DMS114 treated with DMSO at 0.1 percent for 48 hours (cell line): ENCODE results near the gene ABR.

Experiments used
- DNase-seq: peaks from one replicate; lab custom pipeline; 2025; ENCODE audit not compliant: unreplicated experiment; lab: John Stamatoyannopoulos, UW

Gene ABR

DNA sequence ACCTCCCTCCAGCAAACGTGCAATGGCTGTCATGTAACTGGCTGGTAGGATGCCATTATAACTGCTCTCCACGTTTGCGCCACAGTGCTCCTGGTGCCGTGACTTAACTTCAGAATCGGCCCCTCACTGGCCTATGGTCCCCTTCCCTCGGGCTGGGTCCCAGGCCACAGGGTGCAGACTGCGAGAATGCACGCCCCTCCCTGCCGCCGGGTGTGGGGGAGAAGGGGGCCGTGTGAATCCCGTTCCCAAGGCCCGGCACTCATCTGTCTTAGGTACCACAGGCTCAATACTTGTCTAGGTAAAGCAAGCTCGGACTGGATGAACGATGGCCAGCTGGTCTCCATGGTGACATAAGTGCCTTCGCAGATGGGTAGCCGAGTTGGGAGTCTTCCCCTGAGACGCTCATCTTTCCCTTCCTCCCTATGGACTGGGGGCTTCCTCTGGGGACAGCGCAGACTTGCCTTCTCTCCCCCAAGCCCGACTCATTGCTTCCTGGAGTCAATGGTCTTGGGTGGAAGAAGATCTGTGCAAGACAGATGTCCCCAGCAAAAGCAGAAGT, 145.1 kb downstream of the ABR start:
- DNase-seq: no peak

GRCh38 chr17:1033503-1033902, 146.3 kb downstream of the ABR start:
- no peak for DNase-seq

DNA sequence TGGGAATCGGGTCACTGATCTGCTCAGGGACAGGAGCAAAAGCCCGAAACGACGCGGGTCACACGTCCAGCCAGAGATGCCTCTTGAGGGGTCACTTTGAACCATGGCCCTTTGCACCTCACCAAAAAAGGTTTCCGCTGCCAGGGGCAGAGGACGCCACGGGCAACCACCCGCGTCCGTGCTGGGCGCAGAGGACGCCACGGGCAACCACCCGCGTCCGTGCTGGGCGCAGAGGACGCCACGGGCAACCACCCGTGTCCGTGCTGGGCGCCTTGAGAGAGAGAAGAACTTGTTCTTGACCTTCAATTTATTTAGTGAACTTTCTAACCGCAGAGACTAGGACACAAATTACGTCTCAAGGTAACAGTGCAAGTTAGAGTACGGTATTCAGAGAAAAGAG, 147.4 kb downstream of the ABR start:
- no peak for DNase-seq

DNA sequence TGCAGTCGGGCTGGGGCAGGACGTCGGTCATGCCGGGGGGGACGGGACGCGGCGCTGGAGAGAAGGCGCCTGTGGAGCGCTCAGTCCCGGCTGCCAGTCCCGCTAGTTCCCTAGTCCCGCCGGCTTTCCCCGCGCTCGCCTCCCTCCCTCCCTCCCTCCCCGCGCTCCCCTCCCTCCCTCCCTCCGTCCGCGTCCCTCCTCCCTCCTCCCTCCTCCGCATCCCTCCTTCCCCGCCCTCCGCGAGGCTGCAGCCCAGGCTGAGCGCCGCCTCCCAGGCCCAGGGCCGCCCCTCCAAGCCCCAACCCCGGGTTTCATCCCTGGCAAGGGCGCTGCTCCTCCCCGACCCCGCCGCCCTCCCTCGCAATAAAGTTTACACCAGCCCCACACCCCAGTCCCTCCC, 148.1 kb downstream of the ABR start:
- no peak for DNase-seq

DNA sequence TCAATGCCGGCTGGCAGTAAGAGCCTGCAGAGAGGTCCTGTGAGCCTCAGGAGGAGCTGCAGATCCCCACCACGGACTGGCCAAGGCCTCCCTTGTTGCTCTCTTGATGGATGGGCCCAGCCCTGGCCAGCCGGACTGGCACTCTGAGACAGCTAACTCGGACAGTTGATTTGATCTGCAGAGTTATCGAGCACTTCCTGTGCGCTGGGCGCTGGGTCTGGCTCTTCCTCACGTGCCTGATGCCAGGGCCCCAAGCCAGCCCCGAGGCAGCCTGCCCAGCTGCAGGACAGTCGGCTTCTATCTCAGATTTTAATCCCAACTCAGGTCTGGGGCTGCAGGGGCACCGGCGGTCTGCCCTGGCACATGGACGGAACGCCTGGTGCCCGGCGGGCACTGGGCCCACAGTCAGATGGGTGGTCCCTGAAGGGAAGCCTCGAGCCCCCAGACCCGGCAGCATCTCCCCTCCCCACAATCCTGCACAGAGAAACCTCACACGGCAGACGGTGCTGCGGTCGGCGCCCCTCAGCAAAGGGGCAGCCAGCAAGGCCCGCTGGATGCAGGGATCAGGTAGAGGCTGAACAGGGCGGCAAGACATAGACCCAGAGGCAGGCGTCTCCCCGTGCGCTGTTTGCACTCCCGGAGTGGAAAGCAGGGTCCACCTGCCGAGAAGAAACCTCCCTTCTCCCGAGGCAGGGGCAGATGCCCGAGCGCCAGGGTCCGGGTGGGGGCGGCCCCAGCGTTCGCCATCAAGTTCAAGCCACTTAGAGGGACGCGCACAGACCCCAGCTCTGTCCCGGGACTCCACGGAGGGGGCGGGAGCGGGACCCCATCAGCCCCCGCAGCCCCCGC, 148.9 kb downstream of the ABR start:
- no peak for DNase-seq

- DNase-seq: no peak
Observed at GRCh38 chr17:1029922-1030644, 149.7 kb downstream of the ABR start.

GRCh38 chr17:1029196-1029921, 150.4 kb downstream of the ABR start:
- DNase-seq: no peak

DNA sequence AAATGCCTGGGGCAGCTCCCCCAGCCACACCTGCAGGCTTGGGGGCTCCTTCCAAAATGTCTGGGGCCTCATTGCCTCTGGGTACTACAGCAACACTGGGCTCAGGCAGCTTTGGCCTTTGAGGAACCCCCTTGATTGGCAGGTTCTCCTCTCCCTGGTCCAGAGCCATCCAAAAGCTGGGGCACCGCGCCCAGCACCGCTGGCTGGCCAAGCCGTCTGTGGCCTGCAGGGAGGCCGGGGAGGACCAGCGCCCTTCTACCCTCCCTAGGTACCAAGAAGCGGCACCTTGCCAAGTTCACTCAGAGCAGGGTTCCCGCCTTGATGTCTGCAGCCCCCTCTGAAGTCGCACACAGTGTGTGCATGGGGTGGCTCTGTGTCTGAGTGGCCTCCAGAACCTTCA, 152.7 kb downstream of the ABR start:
- DNase-seq: no peak

DNA sequence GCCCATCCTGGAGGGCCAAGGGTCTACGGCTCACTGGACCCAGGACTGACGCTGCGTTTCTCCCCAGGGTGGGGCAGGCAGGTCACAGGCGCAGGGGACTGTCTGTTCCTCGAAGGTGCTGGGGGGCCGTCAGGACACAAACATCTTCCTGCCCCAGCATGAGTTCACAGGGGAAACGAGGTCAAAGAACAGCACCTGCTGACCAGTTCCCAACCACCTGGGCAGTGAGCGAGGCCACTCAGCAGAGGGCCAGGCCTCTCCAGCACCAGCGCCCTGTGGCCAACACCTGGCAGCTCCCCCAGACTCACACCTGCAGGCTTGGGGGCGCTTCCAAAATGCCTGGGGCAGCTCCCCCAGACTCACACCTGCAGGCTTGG, 153.2 kb downstream of the ABR start:
- DNase-seq: no peak

GRCh38 chr17:1025733-1026598, 153.8 kb downstream of the ABR start:
- no peak for DNase-seq

DNA sequence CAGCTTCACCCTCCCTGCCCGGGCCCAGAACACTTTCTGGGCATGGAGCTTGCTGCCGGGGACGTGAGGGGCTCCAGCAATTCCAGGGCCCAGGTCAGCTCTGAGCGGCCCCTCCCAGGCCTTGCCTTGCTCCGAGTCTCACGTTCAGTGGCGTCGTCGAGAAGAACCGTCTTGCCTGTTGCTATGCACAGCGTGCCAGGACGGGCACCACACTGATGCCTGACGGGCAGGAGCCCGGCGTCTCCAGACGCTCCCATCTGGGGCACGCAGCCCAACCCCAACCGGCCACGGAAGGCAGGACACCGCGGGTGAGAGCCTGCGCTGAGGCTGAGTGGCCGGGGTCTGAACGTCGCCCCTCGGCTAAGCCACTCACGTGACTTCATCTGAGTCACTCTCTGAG, 155.7 kb downstream of the ABR start:
- no peak for DNase-seq

GRCh38 chr17:1022278-1023024, 157.3 kb downstream of the ABR start:
- no peak for DNase-seq

GRCh38 chr17:1021147-1021546, 158.6 kb downstream of the ABR start:
- DNase-seq: no peak

DNA sequence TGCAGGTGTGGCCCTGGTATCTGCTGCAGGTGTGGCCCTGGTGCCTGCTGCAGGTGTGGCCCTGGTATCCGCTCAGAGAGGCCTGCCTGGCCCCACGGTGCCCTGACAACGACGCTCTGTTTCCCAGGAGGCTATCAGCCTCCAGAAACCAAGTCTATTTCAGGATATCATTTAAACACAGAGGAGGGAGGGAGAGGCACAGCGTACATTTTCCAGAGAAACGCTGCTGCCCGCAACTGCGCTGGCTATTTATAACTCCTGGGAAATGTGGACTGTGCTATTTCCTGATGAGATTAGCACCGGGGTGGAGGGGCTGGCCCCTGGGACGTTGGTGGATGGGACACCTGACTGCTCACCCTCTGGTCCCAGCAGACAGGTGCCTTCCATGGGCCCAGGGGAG, 160.3 kb downstream of the ABR start:
- DNase-seq: no peak

DNA sequence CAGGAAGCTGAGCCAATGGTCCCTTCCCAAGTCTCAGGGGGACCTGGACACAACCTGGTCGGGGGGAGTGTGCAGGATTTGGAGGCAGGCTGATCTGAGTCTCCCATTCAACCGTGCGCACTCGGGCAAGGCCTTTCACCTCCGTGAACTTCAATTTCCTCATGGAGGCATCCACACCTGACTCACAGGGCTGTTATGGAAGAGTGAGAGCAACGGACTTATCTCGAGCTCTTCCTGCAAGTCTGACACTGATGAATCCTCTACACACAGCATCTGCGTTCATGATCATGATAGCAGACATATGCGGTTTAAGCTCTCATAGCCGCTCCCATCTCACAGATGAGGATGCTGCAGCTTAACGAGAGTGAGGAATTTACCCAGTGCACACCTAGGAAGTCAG, 161.2 kb downstream of the ABR start:
- DNase-seq: no peak

DNA sequence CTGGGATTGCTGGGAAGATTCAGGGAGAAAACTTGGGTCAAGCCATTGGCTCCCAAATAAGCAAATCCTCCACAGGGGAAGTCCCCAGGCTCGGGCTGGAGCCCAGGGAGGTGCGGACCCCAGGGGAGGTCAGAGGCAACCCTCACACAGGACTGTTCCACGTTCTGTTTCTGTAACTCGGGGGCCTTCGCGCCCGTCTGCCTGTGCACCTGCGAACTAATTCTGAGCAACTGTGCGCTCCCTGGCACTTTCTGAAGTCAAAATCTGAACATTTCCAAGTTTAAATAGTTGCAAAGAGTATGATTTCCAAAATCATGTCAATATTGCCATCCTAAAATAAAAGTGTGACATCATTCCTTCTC, 166.1 kb downstream of the ABR start:
- DNase-seq: no peak

- no peak for DNase-seq
Observed at GRCh38 chr17:1012823-1013728, 166.7 kb downstream of the ABR start.

- DNase-seq: no peak
Observed at GRCh38 chr17:1011760-1012735, 167.7 kb downstream of the ABR start.
